Muscle layer of colon (tissue), 2 donors: ENCODE measurements around the gene GRIA4.

Experiments
- H3K27ac ChIP-seq: one replicate; pipeline ENCODE4 v1.7.0; 2013; ENCODE audit warnings: low read depth, mild to moderate bottlenecking, low read length, moderate library complexity
- H3K27me3 ChIP-seq, 2 donors: one replicate each; pipeline ENCODE4 v1.7.0; 2013; ENCODE audit warnings: low read length in 2 of 2, mild to moderate bottlenecking in 2 of 2; ENCODE audit not compliant: insufficient read depth in 2 of 2, control insufficient read depth in 1 of 2
- H3K36me3 ChIP-seq: one replicate; pipeline ENCODE4 v1.7.0; 2013; ENCODE audit warnings: mild to moderate bottlenecking, low read length; ENCODE audit not compliant: insufficient read depth
- H3K4me1 ChIP-seq: one replicate; pipeline ENCODE4 v1.7.0; 2013; ENCODE audit warnings: mild to moderate bottlenecking, low read length; ENCODE audit not compliant: insufficient read depth
- H3K4me3 ChIP-seq, 2 donors: one replicate each; pipeline ENCODE4 v1.7.0; 2013; ENCODE audit warnings: low read length in 2 of 2, low read depth in 1 of 2, mild to moderate bottlenecking in 1 of 2, moderate library complexity in 1 of 2
- H3K9ac ChIP-seq: one replicate; pipeline ENCODE4 v1.7.0; 2013; ENCODE audit warnings: low read length
- H3K9me3 ChIP-seq: one replicate; pipeline ENCODE4 v1.7.0; 2013; ENCODE audit warnings: mild to moderate bottlenecking, low read length
- donor health status: abdominal sarcoma.
- donor health status: Adenocarcinoma of cecum.

The GRIA4 gene

DNA sequence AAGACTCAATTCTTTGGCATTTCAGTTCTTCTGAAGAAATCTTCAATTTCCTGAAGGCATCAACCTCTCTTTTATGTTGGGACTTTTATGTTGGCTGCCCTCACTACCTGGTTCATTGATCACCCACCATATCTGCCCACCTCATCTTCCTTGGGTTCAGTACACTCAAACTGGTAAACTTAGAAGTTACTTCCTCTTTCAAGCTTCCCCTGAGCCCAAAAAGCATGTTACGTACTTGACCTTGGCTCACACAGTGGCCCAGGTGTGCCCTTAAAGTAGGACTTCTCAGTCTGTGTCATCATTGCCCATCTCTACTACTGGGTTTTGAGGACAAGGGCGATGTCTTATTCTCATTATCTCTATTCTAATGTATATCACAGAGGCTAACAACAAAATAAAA, 86.1 kb downstream of the GRIA4 start:
- H3K9me3 ChIP-seq, result no peaks in the 10 kb centered on the region
- H3K4me3 ChIP-seq, result no peak overlapping the region
- no peak overlapping the region for H3K9ac ChIP-seq
- no peaks in the 10 kb centered on the region for H3K36me3 ChIP-seq
- H3K27me3 ChIP-seq, result no peaks in the 10 kb centered on the region
- H3K4me1 ChIP-seq, result no peaks in the 10 kb centered on the region
- no peak overlapping the region for H3K27ac ChIP-seq

DNA sequence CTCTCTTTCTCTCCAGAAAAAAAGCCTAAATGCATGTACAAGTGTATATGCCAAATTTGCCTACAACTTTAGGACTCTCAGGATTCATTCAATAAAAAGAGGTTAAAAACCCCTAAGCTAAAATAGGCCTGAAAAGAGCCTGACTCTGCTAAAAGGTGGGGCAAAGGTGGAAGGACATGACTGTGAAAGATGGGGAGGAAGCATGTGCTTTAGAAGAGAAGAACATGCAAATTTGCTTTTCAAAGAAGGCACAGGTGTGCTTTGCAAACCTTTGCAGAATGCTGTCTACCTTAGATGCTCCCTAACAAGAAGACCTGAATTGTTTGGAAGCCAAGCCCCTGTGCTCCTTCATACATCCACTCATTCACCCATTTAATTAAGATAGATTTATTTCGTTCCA, 87.4 kb downstream of the GRIA4 start:
- H3K4me3 ChIP-seq, result no peak overlapping the region
- H3K27ac ChIP-seq, result no peak overlapping the region
- H3K27me3 ChIP-seq, result no peaks in the 10 kb centered on the region
- H3K36me3 ChIP-seq, result no peaks in the 10 kb centered on the region
- H3K4me1 ChIP-seq, result no peaks in the 10 kb centered on the region
- no peak overlapping the region for H3K9ac ChIP-seq
- H3K9me3 ChIP-seq, result no peaks in the 10 kb centered on the region

DNA sequence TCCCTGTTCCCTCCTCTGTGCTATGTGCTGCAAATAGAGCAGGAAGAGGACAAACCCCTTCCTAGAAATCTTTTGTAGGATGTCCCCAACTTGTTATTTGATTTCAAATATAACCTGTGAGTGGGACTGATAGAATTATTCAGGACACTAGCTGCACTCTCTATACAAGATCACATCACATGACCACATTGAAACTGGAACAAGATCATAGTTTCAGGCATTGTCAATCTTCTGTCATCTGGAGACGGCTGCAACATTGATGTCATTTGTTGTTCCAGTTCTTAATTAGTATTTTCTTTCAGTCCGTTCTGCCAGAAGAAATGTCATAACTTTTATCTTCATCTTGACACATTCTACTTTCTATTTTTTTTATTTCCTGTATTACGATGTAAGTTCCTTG, 89.3 kb downstream of the GRIA4 start:
- H3K4me3 ChIP-seq, result no peak overlapping the region

DNA sequence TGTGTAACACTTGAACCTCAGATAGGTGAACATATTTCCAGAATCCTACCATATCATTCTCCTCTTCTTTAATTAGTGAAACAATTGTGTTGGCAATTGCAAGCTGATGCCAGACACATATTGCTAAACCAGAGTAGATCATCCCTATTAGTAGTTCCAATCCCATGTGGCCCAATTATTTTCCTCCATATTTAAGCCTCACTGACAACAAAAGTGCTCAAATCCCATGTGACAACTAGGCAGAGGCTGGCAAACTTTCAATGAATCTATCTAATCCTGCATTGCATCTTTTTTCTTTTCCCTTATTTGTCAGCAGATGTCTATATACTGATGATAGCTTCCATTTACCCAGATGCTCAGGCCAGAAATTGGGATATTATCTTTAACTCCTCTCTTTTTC, 90.4 kb downstream of the GRIA4 start:
- Histone ChIP-seq H3K9ac (no peak overlapping the region), H3K4me1 (no peaks in the 10 kb centered on the region), H3K4me3 (no peak overlapping the region), H3K27me3 (no peaks in the 10 kb centered on the region), H3K27ac (no peak overlapping the region), H3K9me3 (no peaks in the 10 kb centered on the region), H3K36me3 (no peaks in the 10 kb centered on the region)

More for the DNA sequence above, 89.3 kb downstream of the GRIA4 start:
- Histone ChIP-seq H3K4me1 (no peaks in the 10 kb centered on the region), H3K27ac (no peak overlapping the region), H3K9ac (no peak overlapping the region), H3K27me3 (no peaks in the 10 kb centered on the region), H3K9me3 (no peaks in the 10 kb centered on the region), H3K36me3 (no peaks in the 10 kb centered on the region)

DNA sequence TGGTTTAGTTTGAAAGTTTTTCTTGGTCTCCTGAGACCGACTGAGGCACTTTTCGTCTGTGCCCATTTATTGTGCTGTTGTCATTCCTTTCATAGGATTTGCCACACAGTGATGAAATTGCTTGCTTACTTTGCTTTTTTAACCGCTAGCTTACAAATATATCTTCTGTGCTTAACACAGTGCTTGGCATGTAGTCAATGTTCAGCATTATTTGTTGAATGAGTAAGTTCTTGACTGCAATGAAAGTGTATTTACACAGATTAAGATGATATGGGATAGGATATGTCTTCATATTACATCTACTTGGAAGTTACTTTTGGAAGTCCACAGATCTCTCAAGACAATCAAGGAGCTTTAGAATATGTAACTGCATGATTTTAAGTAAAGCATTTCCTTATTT, 91.2 kb downstream of the GRIA4 start:
- H3K9me3 ChIP-seq, result no peaks in the 10 kb centered on the region
- H3K36me3 ChIP-seq, result no peaks in the 10 kb centered on the region
- no peaks in the 10 kb centered on the region for H3K27me3 ChIP-seq
- H3K4me3 ChIP-seq, result no peak overlapping the region
- no peak overlapping the region for H3K27ac ChIP-seq
- H3K9ac ChIP-seq, result no peak overlapping the region
- H3K4me1 ChIP-seq, result no peaks in the 10 kb centered on the region

DNA sequence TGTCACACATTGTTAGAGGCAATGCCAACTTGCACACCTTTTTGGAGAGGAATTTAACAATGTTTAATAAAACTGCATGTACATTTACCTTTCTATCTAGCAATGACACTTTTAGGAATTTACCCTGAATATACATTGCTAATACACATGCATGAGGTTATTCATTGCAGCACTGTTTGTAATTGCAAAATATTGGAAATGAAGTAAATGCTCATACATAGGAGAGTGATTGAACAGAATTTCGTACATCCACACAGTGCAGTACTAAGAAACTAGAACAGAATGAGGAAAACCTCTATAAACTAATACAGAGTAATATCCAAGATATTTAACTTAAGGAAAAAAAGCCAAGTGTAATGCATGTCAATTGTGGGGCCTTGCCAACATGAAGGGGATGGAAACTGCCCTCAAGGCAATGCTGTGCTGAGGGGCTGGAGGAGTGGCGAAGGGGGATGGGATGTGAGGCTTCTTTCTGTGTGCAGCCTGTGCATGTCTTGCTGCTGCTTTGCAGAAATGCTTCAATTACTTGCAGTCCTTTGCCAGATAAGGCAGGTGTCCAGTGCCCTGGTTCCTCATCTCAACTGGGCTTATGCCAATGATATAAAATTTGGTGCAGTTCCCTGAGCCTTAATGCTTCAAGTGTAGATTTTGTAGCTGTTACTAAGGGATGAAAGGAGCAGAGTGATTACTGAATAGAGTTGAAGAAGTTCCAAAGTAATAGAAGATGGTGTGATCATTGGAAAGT, 96.1 kb downstream of the GRIA4 start:
- no peaks in the 10 kb centered on the region for H3K4me1 ChIP-seq
- no peak overlapping the region for H3K4me3 ChIP-seq
- H3K9me3 ChIP-seq, result no peaks in the 10 kb centered on the region
- H3K27ac ChIP-seq, result no peak overlapping the region
- no peaks in the 10 kb centered on the region for H3K27me3 ChIP-seq
- no peaks in the 10 kb centered on the region for H3K36me3 ChIP-seq
- no peak overlapping the region for H3K9ac ChIP-seq

DNA sequence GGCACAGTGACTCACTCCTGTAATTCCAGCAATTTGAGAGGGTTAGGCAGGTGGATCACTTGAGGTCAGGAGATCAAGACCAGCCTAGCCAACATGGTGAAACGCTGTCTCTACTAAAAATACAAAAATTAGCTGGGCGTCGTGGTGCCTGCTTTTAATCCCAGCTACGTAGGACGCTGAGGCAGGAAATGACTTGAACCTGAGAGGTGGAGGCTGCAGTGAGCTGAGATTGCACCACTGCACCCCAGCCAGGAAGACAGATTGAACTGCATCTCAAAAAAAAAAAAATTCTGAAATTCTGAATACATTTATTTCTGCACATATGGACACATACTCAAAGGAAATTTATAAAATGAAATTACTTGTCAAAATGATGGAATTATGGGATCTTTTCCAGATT, 103.2 kb downstream of the GRIA4 start:
- Histone ChIP-seq H3K9ac (no peak overlapping the region), H3K9me3 (no peaks in the 10 kb centered on the region), H3K4me3 (no peak overlapping the region), H3K27ac (no peak overlapping the region), H3K36me3 (no peaks in the 10 kb centered on the region), H3K4me1 (no peaks in the 10 kb centered on the region), H3K27me3 (no peaks in the 10 kb centered on the region)

DNA sequence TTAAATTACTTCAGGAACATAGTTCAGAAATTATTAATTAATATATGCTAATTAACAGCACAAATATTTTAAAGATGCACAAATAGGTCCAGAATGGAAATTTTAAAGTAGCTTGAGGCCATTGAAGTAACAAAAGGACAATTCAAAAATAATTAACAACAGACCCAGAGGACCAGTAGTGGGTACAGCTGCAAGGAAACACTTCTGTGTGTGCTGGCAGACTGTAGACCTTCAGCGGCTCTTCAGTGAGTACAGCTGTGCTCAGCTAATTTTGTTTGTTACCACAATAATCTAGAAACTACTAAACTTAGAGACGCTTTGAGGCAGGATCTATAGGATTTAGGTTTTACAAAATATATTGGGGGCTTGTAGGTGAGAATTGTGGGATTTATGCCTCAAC, 103.8 kb downstream of the GRIA4 start:
- no peaks in the 10 kb centered on the region for H3K27me3 ChIP-seq
- H3K36me3 ChIP-seq, result no peaks in the 10 kb centered on the region
- H3K27ac ChIP-seq, result no peak overlapping the region
- H3K9ac ChIP-seq, result no peak overlapping the region
- H3K9me3 ChIP-seq, result no peaks in the 10 kb centered on the region
- H3K4me1 ChIP-seq, result no peaks in the 10 kb centered on the region
- H3K4me3 ChIP-seq, result no peak overlapping the region

DNA sequence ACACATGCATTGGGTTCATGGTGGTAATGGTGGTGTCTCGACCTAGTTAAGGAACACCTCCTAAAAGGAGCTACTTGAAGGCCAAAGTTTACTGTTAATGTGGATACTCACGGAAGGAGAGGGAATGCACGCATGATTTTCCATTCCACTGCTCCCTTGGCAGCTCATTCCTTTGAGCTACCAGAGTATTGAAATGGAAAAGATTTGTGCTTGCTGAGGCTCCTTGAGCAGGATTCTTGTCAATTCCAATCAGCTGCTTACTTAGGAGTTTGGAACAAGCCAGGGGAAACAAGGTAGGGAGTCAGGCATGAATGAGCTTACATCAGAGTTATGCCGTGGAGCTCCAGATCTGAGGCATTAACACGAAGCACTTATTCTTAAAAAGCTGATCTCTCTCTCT, 108.8 kb downstream of the GRIA4 start:
- Histone ChIP-seq H3K9me3 (no peaks in the 10 kb centered on the region), H3K4me1 (no peaks in the 10 kb centered on the region), H3K9ac (no peak overlapping the region), H3K4me3 (no peak overlapping the region), H3K36me3 (no peaks in the 10 kb centered on the region), H3K27ac (no peak overlapping the region), H3K27me3 (no peaks in the 10 kb centered on the region)

DNA sequence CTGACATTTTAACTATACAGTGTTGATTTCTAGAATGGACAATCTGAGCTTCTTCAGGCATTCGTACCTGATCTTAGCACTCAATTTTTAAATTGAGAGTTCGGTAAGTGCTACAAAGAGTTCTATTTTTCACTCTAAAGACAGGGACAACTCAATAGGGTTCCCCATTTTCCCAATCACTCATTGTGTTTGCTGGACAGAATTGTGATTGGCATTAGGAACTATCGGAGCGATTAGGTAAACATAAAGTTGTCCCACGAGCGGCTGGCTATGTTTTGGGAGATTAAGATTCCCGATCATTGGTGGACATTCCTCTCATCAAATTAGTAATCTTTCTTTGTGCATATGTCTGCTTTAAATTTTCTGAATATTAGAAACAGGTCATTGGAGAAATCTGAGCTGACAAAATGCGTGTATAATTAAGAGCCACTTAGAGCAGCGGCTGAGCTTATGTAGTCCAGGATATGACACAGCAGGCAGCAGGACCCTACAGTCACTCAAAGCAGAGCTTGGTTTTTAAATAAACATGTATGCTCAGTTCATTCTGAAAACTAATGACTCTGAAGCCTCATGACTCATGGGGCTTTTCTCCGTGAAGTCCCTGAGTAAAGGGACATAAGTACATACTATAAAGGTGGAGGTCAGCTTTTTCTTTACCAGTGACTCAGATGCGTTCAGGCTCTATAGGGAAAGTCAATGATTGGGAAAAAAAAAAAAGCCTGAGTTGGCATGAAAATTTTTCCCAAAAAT, 109.4 kb downstream of the GRIA4 start:
- no peak overlapping the region for H3K9ac ChIP-seq
- no peaks in the 10 kb centered on the region for H3K4me1 ChIP-seq
- H3K27me3 ChIP-seq, result no peaks in the 10 kb centered on the region
- H3K27ac ChIP-seq, result no peak overlapping the region
- H3K4me3 ChIP-seq, result no peak overlapping the region
- no peaks in the 10 kb centered on the region for H3K36me3 ChIP-seq
- H3K9me3 ChIP-seq, result no peaks in the 10 kb centered on the region

DNA sequence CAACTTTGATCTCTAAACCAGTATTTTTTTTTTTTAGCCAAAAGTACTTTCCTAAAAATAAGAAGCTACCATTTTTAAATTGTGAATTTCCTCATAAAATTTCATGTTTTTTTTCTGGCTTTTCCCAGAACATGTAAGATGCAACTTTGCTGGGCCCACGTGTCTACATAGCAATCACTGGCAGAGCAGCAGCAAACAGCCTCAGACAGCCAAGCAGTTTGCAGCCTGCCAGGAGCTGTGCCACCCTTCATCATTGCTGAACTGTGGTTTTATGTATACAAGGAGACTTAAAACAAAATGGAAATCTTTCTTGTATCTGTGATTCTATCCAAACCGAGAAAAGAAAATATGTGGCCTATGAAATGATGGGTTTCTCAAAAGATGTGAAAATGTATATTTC, 110.2 kb downstream of the GRIA4 start:
- no peaks in the 10 kb centered on the region for H3K36me3 ChIP-seq

DNA sequence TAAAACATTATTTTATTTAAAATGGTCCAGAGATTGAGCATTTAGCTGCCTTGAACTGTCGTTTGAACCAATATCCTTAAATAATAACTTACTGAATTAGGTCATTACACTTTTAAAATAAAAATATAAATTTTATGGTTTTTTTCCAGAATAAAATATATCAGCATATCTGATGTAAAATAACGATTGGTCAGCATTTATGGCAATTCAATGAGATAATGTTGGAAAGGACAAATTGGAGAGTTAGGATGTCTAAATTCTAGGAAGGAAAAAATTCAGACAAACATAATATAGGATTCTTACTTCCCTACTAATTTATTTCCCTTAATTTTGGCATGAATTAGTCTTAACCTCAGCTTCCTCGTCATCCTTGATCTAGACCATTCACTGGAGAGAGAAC, 113.4 kb downstream of the GRIA4 start:
- H3K27me3 ChIP-seq, result no peaks in the 10 kb centered on the region
- H3K27ac ChIP-seq, result no peak overlapping the region
- no peaks in the 10 kb centered on the region for H3K9me3 ChIP-seq
- H3K4me1 ChIP-seq, result no peaks in the 10 kb centered on the region
- no peak overlapping the region for H3K9ac ChIP-seq
- no peaks in the 10 kb centered on the region for H3K36me3 ChIP-seq
- no peak overlapping the region for H3K4me3 ChIP-seq

More for the DNA sequence above, 110.2 kb downstream of the GRIA4 start:
- Histone ChIP-seq H3K4me3 (no peak overlapping the region), H3K27ac (no peak overlapping the region), H3K4me1 (no peaks in the 10 kb centered on the region), H3K9me3 (no peaks in the 10 kb centered on the region), H3K27me3 (no peaks in the 10 kb centered on the region), H3K9ac (no peak overlapping the region)
